Smooth muscle cell (in vitro differentiated cells): ENCODE data around the gene TNFRSF25. TPM values are rescaled to one million over a fixed set of nuclear protein-coding genes. Genes with fewer than 3 reads are reported as not detected.

Source experiments
- DNase-seq: peaks from one replicate; lab custom pipeline; 2025; ENCODE audit not compliant: unreplicated experiment; lab: John Stamatoyannopoulos, UW
- H2AFZ ChIP-seq: fragments of 200-600 bp; sonication (generic); 2 replicates; pipeline ENCODE4 v1.6.0; 2016; ENCODE audit warnings: antibody characterized with exemption, low read depth, mild to moderate bottlenecking
- H3F3A ChIP-seq: fragments of 200-600 bp; sonication (generic); 2 replicates; pipeline ENCODE4 v1.6.0; 2017; ENCODE audit warnings: antibody characterized with exemption, low read depth
- H3K27ac ChIP-seq: fragments of 200-600 bp; sonication (generic); 2 replicates; pipeline ENCODE4 v1.5.1; 2016; ENCODE audit warnings: low read depth, mild to moderate bottlenecking
- H3K27me3 ChIP-seq: fragments of 200-600 bp; sonication (generic); 2 replicates; pipeline ENCODE4 v1.6.1; 2016; ENCODE audit warnings: low read depth, mild to moderate bottlenecking
- H3K36me3 ChIP-seq: fragments of 200-600 bp; sonication (generic); 2 replicates; pipeline ENCODE4 v1.5.1; 2016; ENCODE audit warnings: low read depth
- H3K4me1 ChIP-seq: fragments of 200-600 bp; sonication (generic); 2 replicates; pipeline ENCODE4 v1.5.1; 2016; ENCODE audit warnings: low read depth
- H3K4me2 ChIP-seq: fragments of 200-600 bp; sonication (generic); 2 replicates; pipeline ENCODE4 v1.6.0; 2016; ENCODE audit warnings: mild to moderate bottlenecking
- H3K4me3 ChIP-seq: fragments of 200-600 bp; sonication (generic); 2 replicates; pipeline ENCODE4 v1.5.1; 2016; ENCODE audit warnings: mild to moderate bottlenecking
- H3K79me2 ChIP-seq: fragments of 200-600 bp; sonication (generic); 2 replicates; pipeline ENCODE4 v1.6.0; 2016; ENCODE audit warnings: low read depth, mild to moderate bottlenecking
- H3K9ac ChIP-seq: fragments of 200-600 bp; sonication (generic); 2 replicates; pipeline ENCODE4 v1.6.0; 2016; ENCODE audit warnings: low read depth
- H3K9me3 ChIP-seq: fragments of 200-600 bp; sonication (generic); replicated peaks from 2 replicates; pipeline ENCODE4 v1.5.1; 2016; ENCODE audit warnings: low read depth
- H4K20me1 ChIP-seq: fragments of 200-600 bp; sonication (generic); 2 replicates; pipeline ENCODE4 v1.6.0; 2016; ENCODE audit warnings: low read depth
- CTCF ChIP-seq: fragments of 200-600 bp; sonication (generic); IDR thresholded peaks from 2 replicates; pipeline ENCODE4 v1.5.1; 2017; ENCODE audit warnings: borderline replicate concordance, mild to moderate bottlenecking, antibody characterized with exemption; ENCODE audit not compliant: insufficient read depth, poor library complexity, severe bottlenecking
- WGBS: methylation state at CpG from one replicate; pipeline ENCODE4 v1.1.7; 2016; ENCODE audit warnings: low lambda C conversion rate; 5-methylcytosine and 5-hydroxymethylcytosine counted together
- polyA plus RNA-seq: library from polyadenylated mRNA; unstranded; fragments of >200 nt; fragmentation: Nextera tagmentation; extraction: Ambion mirVana; gene quantifications from 2 replicates; pipeline ENCODE4 v1.2.1, GENCODE V29; 2016
- total RNA-seq: library from RNA; depleted of rRNA; stranded (reverse); fragments of >200 nt; gene quantifications from 2 replicates; pipeline ENCODE4 v1.2.3, GENCODE V29; 2014

The TNFRSF25 gene
- total and polyA plus RNA-seq, 2 experiments from 2014 or later = 10.1 to 19.8 TPM

DNA sequence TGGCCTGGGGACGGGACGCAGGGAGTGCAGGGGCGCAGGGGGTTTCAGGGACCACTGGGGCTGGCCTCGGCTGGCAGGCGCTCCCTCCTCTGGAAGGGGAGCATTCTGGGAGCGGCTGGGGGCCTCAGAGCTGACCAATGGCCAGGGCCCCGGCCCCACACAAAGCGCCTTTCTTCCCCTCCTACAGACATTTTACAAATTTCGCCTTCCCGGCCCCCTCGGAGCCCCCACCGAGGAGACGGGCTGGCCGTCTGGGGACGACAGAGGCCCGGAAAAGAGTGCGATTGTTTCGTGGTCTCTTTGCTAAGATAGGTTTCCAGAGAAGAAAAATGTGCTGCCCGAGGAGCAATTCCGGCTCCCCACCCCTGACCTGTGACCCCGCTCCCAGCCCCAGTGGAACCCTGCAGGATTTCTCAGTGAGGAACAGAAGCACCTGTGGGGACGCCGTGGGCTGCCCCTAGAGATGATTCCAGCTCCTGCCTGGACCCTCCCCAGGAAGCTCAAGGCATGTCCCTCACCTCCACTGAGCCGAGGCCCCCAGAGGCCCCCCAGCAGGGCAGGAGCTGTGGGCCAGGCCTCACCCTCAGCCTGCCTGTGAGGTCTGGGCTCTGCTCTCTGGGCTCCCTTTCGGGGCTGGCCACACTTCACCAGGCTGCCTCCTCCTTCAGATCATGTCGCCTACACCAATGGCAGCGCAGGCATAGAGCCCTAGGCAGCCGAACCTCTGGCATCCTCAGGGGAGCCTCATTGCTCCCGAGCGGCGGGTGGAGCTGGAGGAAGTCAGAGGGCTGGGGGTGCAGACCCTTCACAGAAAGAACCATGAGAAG, 40.5 kb upstream of the TNFRSF25 start:
- Histone ChIP-seq H3K4me1 (no peaks in the 10 kb centered on the region), H3K36me3 (no peaks in the 10 kb centered on the region), H3K9me3 (no peaks in the 10 kb centered on the region), H3K79me2 (no peaks in the 10 kb centered on the region), H3K27ac (no peak overlapping the region), H2AFZ (no peak overlapping the region), H3K4me2 (no peak overlapping the region), H3K9ac (no peak overlapping the region), H4K20me1 (no peaks in the 10 kb centered on the region), H3F3A (no peaks in the 10 kb centered on the region), H3K4me3 (no peak overlapping the region), H3K27me3 (no peaks in the 10 kb centered on the region)
- no peak for DNase-seq
- WGBS = 91% methylated on average over 22 of the region's 31 CpGs
- no peak for TF ChIP-seq CTCF

DNA sequence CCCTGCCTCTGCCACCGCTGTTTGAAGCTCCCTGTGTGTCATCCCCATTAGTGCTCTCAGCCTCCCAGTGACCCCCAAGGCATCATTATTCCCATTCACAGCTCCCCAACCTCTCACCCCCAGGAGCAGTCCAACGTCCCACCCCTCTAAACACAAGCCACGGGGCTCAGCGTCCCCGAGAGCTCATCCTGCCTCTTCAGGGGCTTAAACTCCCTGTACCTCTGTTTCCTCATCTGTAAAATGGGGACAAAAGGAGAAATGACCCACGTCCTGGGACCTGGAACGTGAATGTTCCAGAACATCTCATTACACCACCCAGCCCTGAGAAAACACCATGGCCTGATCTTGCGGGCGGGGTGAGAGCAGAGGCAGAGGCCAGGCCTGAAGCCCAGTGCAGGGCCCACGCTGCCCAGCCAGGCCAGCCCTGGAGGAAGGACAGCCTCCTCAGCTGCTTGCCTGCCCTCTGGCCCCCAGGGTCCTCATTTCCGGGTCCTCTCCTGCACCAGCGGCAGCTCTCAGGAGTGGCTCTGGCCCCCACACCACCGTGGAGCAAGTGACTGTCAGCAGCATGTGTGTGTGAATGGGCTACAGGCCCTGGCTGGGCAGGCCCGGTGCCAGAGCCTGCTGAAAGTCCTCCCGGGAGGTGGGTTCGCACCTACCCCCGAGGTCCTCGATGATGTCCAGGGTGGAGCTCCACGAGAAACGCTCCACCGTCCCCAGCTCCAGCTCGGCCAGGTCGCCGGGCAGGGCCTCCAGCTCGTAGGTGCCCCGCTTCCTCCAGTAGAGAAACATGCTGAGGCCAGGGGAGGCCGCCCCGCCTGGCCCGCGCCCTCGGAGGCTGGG, 39.6 kb upstream of the TNFRSF25 start:
- no peak for TF ChIP-seq CTCF
- H2AFZ ChIP-seq = no peak overlapping the region
- no peaks in the 10 kb centered on the region for H3K36me3 ChIP-seq
- H3K9me3 ChIP-seq = no peaks in the 10 kb centered on the region
- H3F3A ChIP-seq = no peaks in the 10 kb centered on the region
- H3K4me3 ChIP-seq = no peak overlapping the region
- no peaks in the 10 kb centered on the region for H3K27me3 ChIP-seq
- H3K27ac ChIP-seq = no peak overlapping the region
- H4K20me1 ChIP-seq = no peaks in the 10 kb centered on the region
- no peak overlapping the region for H3K4me2 ChIP-seq
- DNase-seq = no peak
- no peaks in the 10 kb centered on the region for H3K79me2 ChIP-seq
- 94% methylated on average over 31 of the region's 31 CpGs for WGBS
- no peaks in the 10 kb centered on the region for H3K4me1 ChIP-seq
- H3K9ac ChIP-seq = no peak overlapping the region

DNA sequence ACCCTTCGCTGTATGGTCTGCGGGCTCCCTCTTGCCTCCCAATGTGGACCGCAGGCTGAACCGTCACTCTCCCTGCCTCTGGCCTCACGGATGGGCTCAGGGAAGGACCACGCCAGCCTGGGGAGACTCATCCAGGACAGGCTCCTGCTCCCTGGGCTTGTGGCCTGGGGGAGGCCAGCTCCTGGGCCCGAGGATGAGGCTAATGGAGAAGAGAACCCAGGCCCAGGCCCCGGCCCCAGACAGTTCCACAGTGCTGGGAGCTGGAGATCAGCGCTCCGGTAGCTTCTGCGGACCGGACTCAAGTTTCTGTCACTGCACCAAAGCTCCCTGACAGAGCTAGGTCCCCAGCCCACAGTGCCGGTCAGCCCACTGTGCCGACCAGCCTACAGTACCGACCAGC, 38.9 kb upstream of the TNFRSF25 start:
- Histone ChIP-seq H3K27ac (no peak overlapping the region), H3K36me3 (no peaks in the 10 kb centered on the region), H3K4me1 (no peaks in the 10 kb centered on the region), H3K27me3 (no peaks in the 10 kb centered on the region), H3K4me3 (no peak overlapping the region), H4K20me1 (no peaks in the 10 kb centered on the region), H3K9me3 (no peaks in the 10 kb centered on the region), H3K4me2 (no peak overlapping the region), H3K9ac (no peak overlapping the region), H2AFZ (no peak overlapping the region), H3F3A (no peaks in the 10 kb centered on the region), H3K79me2 (no peaks in the 10 kb centered on the region)
- TF ChIP-seq CTCF = no peak
- 88% methylated on average over 15 of the region's 15 CpGs for WGBS
- DNase-seq = no peak
